BE2C (cell line): ENCODE data around the gene NEU4.
"Not testable (repeated sequence)": the region's sequence is repeated elsewhere in the genome, so short reads cannot be mapped to it uniquely, and the experiment has no call there.

ENCODE experiments used
- DNase-seq: peaks from one replicate; pipeline ENCODE4 v3.0.0-alpha.2; 2020
- H3K27me3 ChIP-seq: fragments of 250-450 bp; sonication (Bioruptor Pico); 2 replicates; pipeline ENCODE4 v1.5.1; 2020; ENCODE audit warnings: mild to moderate bottlenecking
- H3K36me3 ChIP-seq: fragments of 250-450 bp; sonication (Bioruptor Pico); 2 replicates; pipeline ENCODE4 v1.5.1; 2020; ENCODE audit warnings: mild to moderate bottlenecking
- H3K4me1 ChIP-seq: fragments of 250-450 bp; sonication (Bioruptor Pico); 2 replicates; pipeline ENCODE4 v1.5.1; 2020
- H3K4me3 ChIP-seq: 2 replicates; pipeline ENCODE4 v1.5.1; 2011; ENCODE audit warnings: low read depth, low read length
- H3K9me3 ChIP-seq: fragments of 250-450 bp; sonication (Bioruptor Pico); 2 replicates; pipeline ENCODE4 v1.5.1; 2020
- TF ChIP-seq, protein P1 (sequence below): IDR thresholded peaks from 2 replicates; pipeline ENCODE4 v1.5.1; 2012; ENCODE audit warnings: mild to moderate bottlenecking, low read depth, low read length

NEU4 gene

DNA sequence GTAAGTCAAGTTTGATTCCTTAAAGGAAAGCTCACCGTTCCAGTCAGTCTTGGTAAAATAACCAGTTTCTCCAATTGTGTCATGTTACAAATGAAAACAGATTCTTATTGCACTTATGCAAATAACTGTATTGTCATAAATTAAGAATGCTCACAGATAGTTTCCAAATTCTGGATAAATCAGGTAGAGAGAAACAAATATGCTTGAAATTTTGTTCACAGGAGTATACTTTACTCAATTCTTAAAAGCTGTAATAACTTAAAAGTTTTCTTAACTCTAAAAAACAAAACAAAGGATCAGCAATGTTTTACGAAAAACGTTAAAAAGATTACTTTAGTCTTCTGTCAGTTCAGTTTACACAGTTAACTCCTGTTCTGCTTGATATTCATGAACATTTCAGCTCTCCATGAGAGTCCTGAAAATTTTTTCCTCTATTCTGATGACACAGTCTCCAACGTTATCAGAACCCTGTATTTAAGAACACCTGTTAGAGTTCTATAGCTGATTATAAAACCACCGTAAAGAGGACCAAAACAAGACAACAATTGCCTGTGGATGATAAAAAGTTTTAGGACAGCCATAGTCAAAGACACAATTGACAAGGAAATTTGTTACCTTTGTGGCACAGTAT, 27.9 kb upstream of the NEU4 start:
- Histone ChIP-seq H3K4me3 (no peak overlapping the region), H3K4me1 (no peaks in the 10 kb centered on the region), H3K27me3 (no peaks in the 10 kb centered on the region), H3K9me3 (no peaks in the 10 kb centered on the region), H3K36me3 (no peaks in the 10 kb centered on the region)
- DNase-seq: no peak
- TF ChIP-seq, protein P1, sequence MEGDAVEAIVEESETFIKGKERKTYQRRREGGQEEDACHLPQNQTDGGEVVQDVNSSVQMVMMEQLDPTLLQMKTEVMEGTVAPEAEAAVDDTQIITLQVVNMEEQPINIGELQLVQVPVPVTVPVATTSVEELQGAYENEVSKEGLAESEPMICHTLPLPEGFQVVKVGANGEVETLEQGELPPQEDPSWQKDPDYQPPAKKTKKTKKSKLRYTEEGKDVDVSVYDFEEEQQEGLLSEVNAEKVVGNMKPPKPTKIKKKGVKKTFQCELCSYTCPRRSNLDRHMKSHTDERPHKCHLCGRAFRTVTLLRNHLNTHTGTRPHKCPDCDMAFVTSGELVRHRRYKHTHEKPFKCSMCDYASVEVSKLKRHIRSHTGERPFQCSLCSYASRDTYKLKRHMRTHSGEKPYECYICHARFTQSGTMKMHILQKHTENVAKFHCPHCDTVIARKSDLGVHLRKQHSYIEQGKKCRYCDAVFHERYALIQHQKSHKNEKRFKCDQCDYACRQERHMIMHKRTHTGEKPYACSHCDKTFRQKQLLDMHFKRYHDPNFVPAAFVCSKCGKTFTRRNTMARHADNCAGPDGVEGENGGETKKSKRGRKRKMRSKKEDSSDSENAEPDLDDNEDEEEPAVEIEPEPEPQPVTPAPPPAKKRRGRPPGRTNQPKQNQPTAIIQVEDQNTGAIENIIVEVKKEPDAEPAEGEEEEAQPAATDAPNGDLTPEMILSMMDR: no peak

DNA sequence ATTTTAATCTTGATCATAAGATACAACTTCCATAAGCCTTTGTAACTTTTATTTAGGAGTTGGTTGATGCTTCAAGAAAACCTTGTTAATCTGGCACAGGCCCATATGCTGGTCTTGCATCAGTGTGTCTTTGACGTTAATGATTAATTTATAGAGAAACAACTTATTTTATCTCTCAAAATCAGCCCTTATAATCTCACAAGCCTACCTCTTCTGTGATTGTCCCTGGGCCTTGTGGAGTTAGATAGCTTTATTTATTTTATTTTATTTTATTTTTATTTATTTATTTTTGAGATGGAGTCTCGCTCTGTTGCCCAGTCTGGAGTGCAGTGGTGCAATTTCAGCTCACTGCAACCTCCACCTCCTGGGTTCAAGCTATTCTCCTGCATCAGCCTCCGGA, 26.9 kb upstream of the NEU4 start:
- not testable (repeated sequence) for H3K27me3 ChIP-seq, H3K4me3 ChIP-seq, H3K9me3 ChIP-seq, H3K36me3 ChIP-seq, DNase-seq, H3K4me1 ChIP-seq

DNA sequence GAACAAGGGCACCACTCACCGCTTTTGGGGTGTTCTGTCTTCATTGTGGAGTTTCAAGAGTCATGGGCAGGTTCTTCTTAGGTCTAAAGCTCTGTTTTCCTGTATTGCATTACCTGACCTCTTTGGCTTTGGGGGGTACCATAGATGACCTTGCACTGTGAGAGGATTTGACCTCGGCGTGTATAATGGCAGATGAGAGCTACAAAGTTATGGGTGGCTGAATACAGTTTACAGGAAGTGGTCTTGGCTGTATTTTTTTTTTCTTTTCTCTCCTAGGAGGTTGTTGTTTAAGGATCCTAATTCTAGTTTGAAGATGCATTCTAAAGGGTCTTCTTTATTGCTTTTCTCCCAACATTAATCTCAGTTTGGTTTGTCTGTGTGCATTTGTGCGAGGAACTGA, 20.9 kb upstream of the NEU4 start:
- no peak for DNase-seq
- H3K4me1 ChIP-seq: no peaks in the 10 kb centered on the region
- no peaks in the 10 kb centered on the region for H3K36me3 ChIP-seq
- H3K27me3 ChIP-seq: no peaks in the 10 kb centered on the region
- no peak overlapping the region for H3K4me3 ChIP-seq
- TF ChIP-seq, protein P1: no peak
- peaks cover 3% of the 10 kb centered on the region; the same call in 1 of the 2 replicates for H3K9me3 ChIP-seq

DNA sequence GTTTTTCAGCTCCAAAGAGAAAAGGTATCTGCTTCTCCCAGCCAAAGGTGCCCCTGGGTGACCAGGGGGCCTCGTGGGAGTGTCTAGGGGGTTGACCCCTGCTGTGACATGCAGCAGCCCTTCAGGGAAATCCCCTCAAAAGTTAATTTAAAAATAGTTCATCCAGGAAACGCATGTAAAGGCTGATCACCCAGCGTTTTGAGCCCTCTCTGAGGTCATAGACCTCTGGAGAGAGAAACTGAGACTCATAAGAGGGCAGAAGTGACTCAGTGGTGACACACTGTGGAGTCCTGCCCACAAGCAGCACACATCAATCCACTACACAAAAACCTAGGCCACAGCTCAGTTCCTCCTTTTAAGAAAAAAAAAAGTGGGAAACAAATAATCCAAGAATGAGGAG, 20.4 kb upstream of the NEU4 start:
- Histone ChIP-seq H3K4me1 (no peaks in the 10 kb centered on the region), H3K4me3 (no peak overlapping the region), H3K9me3 (peaks cover 3% of the 10 kb centered on the region; the same call in 1 of the 2 replicates), H3K36me3 (no peaks in the 10 kb centered on the region), H3K27me3 (no peaks in the 10 kb centered on the region)
- DNase-seq: no peak
- TF ChIP-seq, protein P1: no peak

DNA sequence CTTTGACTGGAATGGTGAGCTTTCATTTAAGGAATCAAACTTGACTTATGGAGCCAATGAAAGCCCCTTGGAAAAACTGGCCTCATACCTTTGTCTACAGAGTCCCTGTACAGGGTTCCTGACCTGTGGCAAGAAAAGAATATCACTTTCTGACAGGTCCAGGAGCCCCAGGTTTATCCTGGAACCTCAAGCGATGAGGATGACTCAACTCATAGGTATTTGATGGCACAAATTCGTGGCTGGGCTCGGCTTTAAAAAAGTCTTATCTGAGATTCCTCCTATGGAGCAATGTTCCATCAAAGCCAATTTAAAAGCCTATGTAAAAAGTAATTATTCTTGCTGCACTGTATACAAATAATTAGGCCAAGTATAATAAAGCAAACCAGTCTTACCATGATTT, 17.6 kb upstream of the NEU4 start:
- not testable (repeated sequence) for H3K27me3 ChIP-seq, H3K9me3 ChIP-seq, DNase-seq, H3K36me3 ChIP-seq, H3K4me3 ChIP-seq, H3K4me1 ChIP-seq

DNA sequence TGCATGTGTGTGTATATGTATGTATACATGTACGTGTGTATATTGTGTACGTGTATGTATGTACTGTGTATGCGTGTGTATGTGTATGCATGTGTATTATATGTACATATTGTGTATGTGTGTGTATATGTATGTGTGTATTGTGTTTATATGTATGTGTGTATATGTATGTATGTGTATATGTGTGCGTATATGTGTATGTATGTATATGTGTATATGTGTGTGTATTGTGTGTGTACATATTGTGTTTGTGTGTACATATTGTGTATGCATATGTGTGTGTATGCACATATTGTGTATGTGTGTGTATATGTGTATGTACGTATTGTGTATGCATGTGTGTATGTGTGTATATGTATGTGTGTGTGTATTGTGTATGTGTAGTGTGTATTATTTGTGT, 15.6 kb upstream of the NEU4 start:
- H3K27me3 ChIP-seq: no peaks in the 10 kb centered on the region
- H3K36me3 ChIP-seq: no peaks in the 10 kb centered on the region
- no peaks in the 10 kb centered on the region; the same call in 1 of the 2 replicates for H3K4me1 ChIP-seq
- DNase-seq: no peak
- TF ChIP-seq, protein P1: no peak
- peaks cover 3% of the 10 kb centered on the region; the same call in 1 of the 2 replicates for H3K9me3 ChIP-seq
- no peak overlapping the region for H3K4me3 ChIP-seq

DNA sequence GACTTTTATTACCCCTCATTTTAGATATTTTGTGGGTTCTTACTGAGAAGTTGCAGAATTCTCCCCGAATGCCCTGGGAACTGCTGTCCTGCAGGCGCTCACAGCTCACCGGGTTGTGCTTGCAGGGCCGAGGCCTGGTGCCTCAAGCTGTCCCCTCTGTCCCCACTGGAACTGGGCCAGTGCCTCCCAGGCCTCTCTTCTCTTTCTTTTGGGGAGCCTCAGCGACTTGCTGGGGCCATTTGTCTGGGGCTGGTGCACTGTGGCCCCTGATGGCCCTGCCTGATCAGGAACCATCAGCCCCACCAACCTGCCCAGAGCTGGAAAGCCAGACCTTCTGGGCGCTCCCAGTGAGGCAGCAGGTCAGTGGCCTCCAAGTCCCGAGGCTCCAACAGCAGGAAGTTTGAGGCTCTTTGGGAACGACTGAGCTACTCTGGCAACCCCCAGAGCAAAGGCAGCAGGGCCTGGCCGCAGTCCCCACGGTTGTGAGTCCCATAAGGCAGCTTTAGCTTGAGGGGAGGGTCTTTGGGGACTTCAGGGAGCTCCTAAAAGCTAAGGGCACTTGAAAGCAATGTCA, 14.7 kb upstream of the NEU4 start:
- Histone ChIP-seq H3K9me3 (peaks cover 2% of the 10 kb centered on the region; the same call in 1 of the 2 replicates), H3K27me3 (no peaks in the 10 kb centered on the region), H3K4me1 (no peaks in the 10 kb centered on the region; the same call in 1 of the 2 replicates), H3K36me3 (no peaks in the 10 kb centered on the region), H3K4me3 (no peak overlapping the region)
- DNase-seq: no peak
- TF ChIP-seq, protein P1: no peak
